Muscle of leg (tissue), 11 donors: Measurements from ENCODE around the gene PCDHB1. TPM values are rescaled to one million over a fixed set of nuclear protein-coding genes. Genes with fewer than 3 reads are reported as not detected.
"Not testable (repeated sequence)": the region's sequence is repeated elsewhere in the genome, so short reads cannot be mapped to it uniquely, and the experiment has no call there.

ENCODE experiments used
- DNase-seq: peaks from one replicate; pipeline ENCODE4 v3.0.0; 2013
- H3K27ac ChIP-seq: one replicate; pipeline ENCODE4 v1.5.1; 2013; ENCODE audit warnings: mild to moderate bottlenecking, low read length, control low read depth
- H3K27me3 ChIP-seq: one replicate; pipeline ENCODE4 v1.6.1; 2013; ENCODE audit warnings: low read length; ENCODE audit not compliant: control insufficient read depth, insufficient read depth
- H3K36me3 ChIP-seq: one replicate; pipeline ENCODE4 v1.6.1; 2013; ENCODE audit warnings: low read length; ENCODE audit not compliant: control insufficient read depth, insufficient read depth
- H3K4me1 ChIP-seq: one replicate; pipeline ENCODE4 v1.6.1; 2013; ENCODE audit warnings: low read length; ENCODE audit not compliant: control insufficient read depth, insufficient read depth
- H3K4me3 ChIP-seq: one replicate; pipeline ENCODE4 v1.5.1; 2013; ENCODE audit warnings: low read length, control low read depth
- H3K9me3 ChIP-seq: replicated peaks from 2 replicates; pipeline ENCODE4 v1.6.1; 2013; ENCODE audit warnings: low read depth, low read length; ENCODE audit not compliant: control insufficient read depth
- WGBS: methylation state at CpG from one replicate; pipeline ENCODE4 v1.1.5; 2013; ENCODE audit warnings: missing lambda C conversion rate; ENCODE audit not compliant: insufficient coverage; 5-methylcytosine and 5-hydroxymethylcytosine counted together
- polyA plus RNA-seq, 8 donors: library from polyadenylated mRNA; unstranded; fragments of 120-200 nt; gene quantifications; one replicate each; pipeline versions ENCODE4 v1.2.1 to v1.2.3, GENCODE V29; 2013; ENCODE audit warnings: inconsistent platforms in 1 of 8, low replicate concordance in 1 of 8; ENCODE audit not compliant: insufficient read length in 8 of 8, insufficient read depth in 1 of 8
- total RNA-seq: library from RNA; stranded (reverse); fragments of 120-200 nt; gene quantifications from one replicate; pipeline ENCODE4 v1.2.4, GENCODE V29; 2013

The PCDHB1 gene
- total and polyA plus RNA-seq, 9 donors = 0.05 to 0.27 (median 0.11) TPM

DNA sequence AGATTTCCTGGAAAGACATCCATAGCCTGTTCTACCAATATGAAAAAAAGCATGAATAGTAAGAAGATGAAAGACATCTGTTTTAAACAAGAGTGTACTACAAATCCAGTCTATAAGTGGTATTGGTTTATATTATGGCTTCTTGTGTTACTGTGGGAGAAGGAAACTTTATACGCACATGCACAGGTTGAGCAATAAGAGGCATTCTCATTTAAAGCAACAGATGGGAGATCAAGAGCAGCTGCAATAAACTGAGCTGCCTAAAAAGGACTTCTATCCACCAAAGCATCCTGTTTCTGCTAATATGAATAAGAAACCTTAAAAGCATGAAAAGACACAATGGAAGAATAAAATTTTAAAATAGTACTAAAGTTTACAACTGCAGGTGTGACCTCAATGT is 8.6 kb upstream of the PCDHB1 start:
- no CpG with 5 or more reads among the region's 1 CpG for WGBS
- no peak overlapping the region for H3K27ac ChIP-seq
- H3K4me3 ChIP-seq = no peak overlapping the region
- peaks cover 7% of the 10 kb centered on the region for H3K4me1 ChIP-seq
- no peaks in the 10 kb centered on the region for H3K27me3 ChIP-seq
- H3K9me3 ChIP-seq = peaks cover 2% of the 10 kb centered on the region
- DNase-seq = no peak
- no peaks in the 10 kb centered on the region for H3K36me3 ChIP-seq

DNA sequence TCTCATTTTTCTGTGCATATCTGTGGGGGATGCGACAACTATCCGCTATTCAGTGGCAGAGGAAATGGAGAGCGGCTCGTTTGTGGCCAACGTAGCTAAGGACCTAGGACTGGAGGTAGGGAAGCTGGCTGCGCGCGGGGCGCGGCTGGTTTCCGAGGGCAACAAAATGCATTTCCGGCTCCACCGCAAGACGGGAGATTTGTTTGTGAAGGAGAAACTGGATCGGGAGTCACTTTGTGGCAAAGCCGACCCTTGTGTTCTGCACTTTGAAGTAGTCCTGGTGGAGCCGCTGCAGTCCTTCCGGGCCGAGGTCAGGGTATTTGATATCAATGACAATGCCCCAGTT is 320 bp downstream of the PCDHB1 start:
- Histone ChIP-seq H3K27ac (no peak overlapping the region), H3K27me3 (peaks cover 16% of the 10 kb centered on the region), H3K9me3 (no peaks in the 10 kb centered on the region), H3K4me1 (peaks cover 9% of the 10 kb centered on the region), H3K36me3 (no peaks in the 10 kb centered on the region), H3K4me3 (peak overlapping the region; percentile 41)
- WGBS = 8% methylated on average over 19 of the region's 19 CpGs
- peak; percentile 0 for DNase-seq

DNA sequence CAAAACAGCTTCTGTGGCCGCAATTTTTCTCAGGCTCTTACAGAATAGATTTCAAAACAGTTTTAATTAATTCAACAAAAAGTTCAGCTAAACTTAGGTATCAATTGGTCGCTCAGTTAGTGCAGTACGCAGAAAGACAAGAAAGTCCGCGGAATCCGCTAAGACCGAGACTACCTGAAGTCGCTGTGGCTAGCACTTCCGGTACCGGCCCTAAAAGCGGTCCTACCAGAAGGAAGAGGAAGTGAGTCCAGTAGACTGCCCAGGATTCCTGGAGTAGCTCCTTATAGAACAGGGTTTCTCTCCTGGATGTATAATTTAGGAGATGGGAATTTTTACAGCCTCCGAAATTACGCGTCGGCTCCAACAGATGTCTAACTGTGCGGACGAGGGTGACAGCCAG is 26.7 kb downstream of the PCDHB1 start:
- 22% methylated on average over 9 of the region's 17 CpGs for WGBS
- H3K36me3 ChIP-seq = no peaks in the 10 kb centered on the region
- no peaks in the 10 kb centered on the region for H3K4me1 ChIP-seq
- peaks cover 4% of the 10 kb centered on the region for H3K9me3 ChIP-seq
- peaks cover 5% of the 10 kb centered on the region for H3K27me3 ChIP-seq
- H3K27ac ChIP-seq = no peak overlapping the region
- peak overlapping the region; percentile 3 for H3K4me3 ChIP-seq
- DNase-seq = no peak

GRCh38 chr5:141082228-141082627 is 31.1 kb downstream of the PCDHB1 start:
- Histone ChIP-seq H3K36me3 (no peaks in the 10 kb centered on the region), H3K27me3 (peaks cover 5% of the 10 kb centered on the region), H3K9me3 (peaks cover 4% of the 10 kb centered on the region), H3K4me1 (no peaks in the 10 kb centered on the region), H3K4me3 (no peak overlapping the region), H3K27ac (no peak overlapping the region)
- DNase-seq = no peak

- Histone ChIP-seq H3K36me3 (no peaks in the 10 kb centered on the region), H3K27ac (no peak overlapping the region), H3K27me3 (no peaks in the 10 kb centered on the region), H3K9me3 (no peaks in the 10 kb centered on the region), H3K4me3 (peak overlapping the region; percentile 22), H3K4me1 (no peaks in the 10 kb centered on the region)
- peak; percentile 38 for DNase-seq
- WGBS = 20% methylated on average over 19 of the region's 21 CpGs
These were observed 33.4 kb downstream of the PCDHB1 start for GRCh38 chr5:141084487-141084989.

DNA sequence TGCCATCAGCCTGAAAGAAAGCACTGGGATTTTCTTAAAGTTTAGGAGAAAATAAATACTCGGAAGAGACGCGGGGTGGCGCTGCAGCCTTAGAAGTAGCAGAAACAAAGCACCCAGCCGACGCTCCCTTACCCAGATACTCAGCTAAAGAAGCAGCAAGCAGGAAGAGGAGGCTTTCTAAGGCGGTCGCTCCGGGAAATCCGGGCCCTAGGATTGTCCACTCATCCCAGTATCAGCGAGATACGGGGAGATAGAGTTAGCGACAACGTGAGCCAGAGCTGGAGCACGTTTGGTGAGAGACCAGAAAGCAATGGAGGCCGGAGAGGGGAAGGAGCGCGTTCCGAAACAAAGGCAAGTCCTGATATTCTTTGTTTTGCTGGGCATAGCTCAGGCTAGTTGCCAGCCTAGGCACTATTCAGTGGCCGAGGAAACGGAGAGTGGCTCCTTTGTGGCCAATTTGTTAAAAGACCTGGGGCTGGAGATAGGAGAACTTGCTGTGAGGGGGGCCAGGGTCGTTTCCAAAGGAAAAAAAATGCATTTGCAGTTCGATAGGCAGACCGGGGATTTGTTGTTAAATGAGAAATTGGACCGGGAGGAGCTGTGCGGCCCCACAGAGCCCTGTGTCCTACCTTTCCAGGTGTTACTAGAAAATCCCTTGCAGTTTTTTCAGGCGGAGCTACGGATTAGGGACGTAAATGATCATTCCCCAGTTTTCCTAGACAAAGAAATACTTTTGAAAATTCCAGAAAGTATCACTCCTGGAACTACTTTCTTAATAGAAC is 43.5 kb downstream of the PCDHB1 start, which contains the start of gene PCDHB2:
Gene PCDHB2 (plus strand): TSS at position 135 of the 782 bp plus-strand sequence. CDS start 176 bp downstream, at position 311.
- Histone ChIP-seq H3K4me3 (peak within 1 kb of the TSS; percentile 24), H3K27me3 (peaks cover 10% of the 10 kb centered on the region), H3K4me1 (no peaks in the 10 kb centered on the region), H3K9me3 (peaks cover 7% of the 10 kb centered on the region), H3K36me3 (no peaks in the 10 kb centered on the region), H3K27ac (no peak within 1 kb of the TSS)
- WGBS = 17% methylated on average over 22 of the region's 29 CpGs
- DNase-seq = peak; percentile 34

DNA sequence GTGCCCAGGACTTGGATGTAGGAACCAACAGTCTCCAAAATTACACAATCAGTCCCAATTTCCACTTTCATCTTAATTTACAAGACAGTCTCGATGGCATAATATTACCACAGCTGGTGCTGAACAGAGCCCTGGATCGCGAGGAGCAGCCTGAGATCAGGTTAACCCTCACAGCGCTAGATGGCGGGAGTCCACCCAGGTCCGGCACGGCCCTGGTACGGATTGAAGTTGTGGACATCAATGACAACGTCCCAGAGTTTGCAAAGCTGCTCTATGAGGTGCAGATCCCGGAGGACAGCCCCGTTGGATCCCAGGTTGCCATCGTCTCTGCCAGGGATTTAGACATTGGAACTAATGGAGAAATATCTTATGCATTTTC is 44.1 kb downstream of the PCDHB1 start:
- no peak for DNase-seq
- no peaks in the 10 kb centered on the region for H3K4me1 ChIP-seq
- WGBS = 29% methylated on average over 9 of the region's 12 CpGs
- H3K9me3 ChIP-seq = peaks cover 8% of the 10 kb centered on the region
- H3K4me3 ChIP-seq = peak overlapping the region; percentile 24
- H3K27ac ChIP-seq = no peak overlapping the region
- H3K27me3 ChIP-seq = peaks cover 10% of the 10 kb centered on the region
- H3K36me3 ChIP-seq = no peaks in the 10 kb centered on the region

GRCh38 chr5:141096181-141096580 is 45.0 kb downstream of the PCDHB1 start:
- Histone ChIP-seq H3K27me3 (peaks cover 13% of the 10 kb centered on the region), H3K9me3 (peaks cover 13% of the 10 kb centered on the region)
- DNase-seq, H3K4me1 ChIP-seq, H3K36me3 ChIP-seq, H3K27ac ChIP-seq, H3K4me3 ChIP-seq: not testable (repeated sequence)
- 42% methylated on average over 7 of the region's 46 CpGs for WGBS

DNA sequence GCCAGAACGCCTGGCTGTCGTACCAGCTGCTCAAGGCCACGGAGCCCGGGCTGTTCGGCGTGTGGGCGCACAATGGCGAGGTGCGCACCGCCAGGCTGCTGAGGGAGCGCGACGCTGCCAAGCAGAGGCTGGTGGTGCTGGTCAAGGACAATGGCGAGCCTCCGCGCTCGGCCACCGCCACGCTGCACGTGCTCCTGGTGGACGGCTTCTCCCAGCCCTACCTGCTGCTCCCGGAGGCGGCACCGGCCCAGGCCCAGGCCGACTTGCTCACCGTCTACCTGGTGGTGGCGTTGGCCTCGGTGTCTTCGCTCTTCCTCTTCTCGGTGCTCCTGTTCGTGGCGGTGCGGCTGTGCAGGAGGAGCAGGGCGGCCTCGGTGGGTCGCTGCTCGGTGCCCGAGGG is 45.4 kb downstream of the PCDHB1 start:
- Histone ChIP-seq H3K9me3 (peaks cover 15% of the 10 kb centered on the region), H3K27me3 (peaks cover 15% of the 10 kb centered on the region)
- WGBS = 30% methylated on average over 22 of the region's 38 CpGs
- H3K27ac ChIP-seq, DNase-seq, H3K4me3 ChIP-seq, H3K36me3 ChIP-seq, H3K4me1 ChIP-seq: not testable (repeated sequence)

DNA sequence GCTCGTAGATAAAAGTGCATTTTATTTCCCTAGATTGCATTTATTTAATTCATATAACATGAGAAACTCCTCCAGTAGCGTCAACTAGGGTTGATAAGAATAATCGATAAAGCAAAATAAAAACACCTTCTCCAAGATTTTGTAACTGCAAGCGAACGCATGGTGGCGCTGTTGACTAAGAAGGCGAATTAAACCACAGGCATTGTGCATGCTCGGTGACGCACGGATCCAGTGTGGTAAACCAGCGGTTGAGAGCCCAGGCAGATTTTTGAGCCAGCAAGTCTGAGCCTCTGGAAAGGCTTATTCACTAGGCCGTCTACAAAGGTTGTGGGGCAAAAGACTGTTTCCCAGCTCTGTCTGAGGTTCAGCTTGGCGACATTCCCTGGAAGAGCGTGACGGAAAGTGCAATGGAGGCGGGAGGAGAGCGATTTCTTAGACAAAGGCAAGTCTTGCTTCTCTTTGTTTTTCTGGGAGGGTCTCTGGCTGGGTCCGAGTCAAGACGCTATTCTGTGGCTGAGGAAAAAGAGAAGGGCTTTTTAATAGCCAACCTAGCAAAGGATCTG is 49.1 kb downstream of the PCDHB1 start, which contains the start of gene PCDHB3:
Gene PCDHB3 (plus strand): TSS at position 231 of the 563 bp plus-strand sequence. CDS start 177 bp downstream, at position 408.
- H3K4me1 ChIP-seq = no peaks in the 10 kb centered on the region
- peak within 1 kb of the TSS; percentile 18 for H3K4me3 ChIP-seq
- H3K27ac ChIP-seq = no peak within 1 kb of the TSS
- peak; percentile 41 for DNase-seq
- H3K9me3 ChIP-seq = peaks cover 13% of the 10 kb centered on the region
- H3K27me3 ChIP-seq = peaks cover 6% of the 10 kb centered on the region
- WGBS = 6% methylated on average over 10 of the region's 19 CpGs
- no peaks in the 10 kb centered on the region for H3K36me3 ChIP-seq
